Left ventricle myocardium inferior (tissue), 1 donor: Measurements from ENCODE around the gene SRM. TPM values are rescaled to one million over a fixed set of nuclear protein-coding genes. Genes with fewer than 3 reads are reported as not detected.

Experiments used
- DNase-seq: peaks from one replicate; pipeline ENCODE4 v3.0.0-alpha.2; 2020
- H3K27ac ChIP-seq: fragments of 200-600 bp; replicated peaks from 2 replicates; pipeline ENCODE4 v1.8.0; 2021
- H3K27me3 ChIP-seq: fragments of 200-600 bp; 2 replicates; pipeline ENCODE4 v1.8.0; 2021; ENCODE audit warnings: low read depth
- H3K36me3 ChIP-seq: fragments of 200-600 bp; 2 replicates; pipeline ENCODE4 v1.8.0; 2021
- H3K4me1 ChIP-seq: fragments of 200-600 bp; 2 replicates; pipeline ENCODE4 v1.8.0; 2021
- H3K4me3 ChIP-seq: fragments of 200-600 bp; 2 replicates; pipeline ENCODE4 v1.8.0; 2021; ENCODE audit warnings: mild to moderate bottlenecking, moderate library complexity
- H3K9me3 ChIP-seq: fragments of 200-600 bp; replicated peaks from 2 replicates; pipeline ENCODE4 v1.8.0; 2021
- CTCF ChIP-seq: fragments of 200-600 bp; IDR thresholded peaks from 2 replicates; pipeline ENCODE4 v1.8.0; 2021; ENCODE audit warnings: antibody characterized with exemption, mild to moderate bottlenecking, borderline replicate concordance
- intact Hi-C: fragments of 100-400 bp; cut with micrococcal nuclease; formaldehyde crosslinking; loops from one replicate; pipeline ENCODE4 v1.11.0; 2022
- total RNA-seq: library from RNA; stranded (reverse); fragmentation: NEBNext Ultra II Directional; extraction: Animal tissue kit (Norgen Biotek cat#: 25700); gene quantifications from one replicate; pipeline ENCODE4 v1.2.1, GENCODE V29; 2021
- donor health status: DM: no; HTN: yes; CAD: no; lungs with severe emphysema.

SRM gene
- total RNA-seq, 1 donor from 2014 or later, result 53.9 TPM

- Histone ChIP-seq H3K27ac (no peak overlapping the region), H3K9me3 (peaks cover 5% of the 10 kb centered on the region), H3K4me3 (no peak overlapping the region), H3K4me1 (peaks cover 30% of the 10 kb centered on the region), H3K36me3 (peaks cover 31% of the 10 kb centered on the region), H3K27me3 (no peaks in the 10 kb centered on the region)
- no peak for TF ChIP-seq CTCF
- no peak for DNase-seq
- intact Hi-C loops, result no loop called here
Observed at GRCh38 chr1:11061652-11062365, 2.0 kb upstream of the SRM start.

DNA sequence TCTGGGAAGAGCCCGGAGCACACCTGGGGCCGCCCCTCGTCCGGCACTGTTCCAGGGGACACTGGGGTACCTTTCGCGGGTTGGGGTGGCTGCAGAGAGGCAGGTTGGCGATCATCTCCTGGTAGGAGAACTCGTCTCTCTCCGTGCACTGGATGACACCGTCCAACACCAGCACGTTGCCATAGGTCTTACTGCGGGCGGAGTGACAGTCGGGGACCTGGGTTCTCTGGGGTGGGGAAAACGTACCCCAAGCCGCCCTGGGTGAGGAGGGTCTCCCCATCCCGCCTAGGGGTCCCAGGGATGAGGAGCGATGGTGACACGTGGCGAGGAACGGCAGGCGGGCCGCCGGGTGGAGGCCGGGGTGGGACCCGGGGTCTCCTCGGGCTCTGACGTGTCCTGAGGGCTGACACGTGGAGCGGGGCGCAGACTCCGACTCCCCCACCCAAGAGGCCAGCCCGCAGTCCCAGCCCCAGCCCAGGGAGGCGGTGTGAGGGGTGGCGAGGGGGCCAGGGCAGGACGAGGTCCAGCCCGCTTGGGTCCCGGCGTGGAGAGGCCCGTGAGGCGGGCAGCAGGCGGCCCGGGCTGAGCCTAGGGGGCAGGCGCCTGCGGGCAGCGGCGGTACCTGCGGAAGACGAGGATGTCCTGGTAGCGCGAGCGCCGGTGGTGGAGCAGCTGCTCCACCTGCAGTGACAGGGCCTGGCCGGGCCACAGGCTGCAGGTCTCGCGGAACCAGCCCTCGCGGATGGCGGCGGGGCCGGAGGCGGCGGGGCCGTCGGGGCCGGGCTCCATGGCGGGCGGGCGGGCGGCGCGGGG lies 457 bp downstream of the SRM start:
- H3K9me3 ChIP-seq, result no peaks in the 10 kb centered on the region
- peak; percentile 24 for DNase-seq
- no peak for TF ChIP-seq CTCF
- peak overlapping the region; percentile 64 for H3K27ac ChIP-seq
- intact Hi-C loops, result no loop called here
- peaks cover 31% of the 10 kb centered on the region for H3K36me3 ChIP-seq
- peak overlapping the region; percentile 98 for H3K4me3 ChIP-seq
- H3K27me3 ChIP-seq, result no peaks in the 10 kb centered on the region
- peaks cover 30% of the 10 kb centered on the region for H3K4me1 ChIP-seq

- Histone ChIP-seq H3K27ac (no peak overlapping the region), H3K9me3 (no peaks in the 10 kb centered on the region), H3K4me3 (peak overlapping the region; percentile 98), H3K27me3 (no peaks in the 10 kb centered on the region), H3K4me1 (peaks cover 30% of the 10 kb centered on the region), H3K36me3 (peaks cover 30% of the 10 kb centered on the region)
- intact Hi-C loops, result no loop called here
- no peak for DNase-seq
- no peak for TF ChIP-seq CTCF
Observed at GRCh38 chr1:11058595-11059154, 1.1 kb downstream of the SRM start.

GRCh38 chr1:11058026-11058425 lies 1.8 kb downstream of the SRM start:
- H3K27ac ChIP-seq, result no peak overlapping the region
- intact Hi-C loops, result no loop called here
- peaks cover 31% of the 10 kb centered on the region for H3K4me1 ChIP-seq
- TF ChIP-seq CTCF, result no peak
- H3K4me3 ChIP-seq, result no peak overlapping the region
- H3K27me3 ChIP-seq, result peaks cover 2% of the 10 kb centered on the region
- no peaks in the 10 kb centered on the region for H3K9me3 ChIP-seq
- peaks cover 30% of the 10 kb centered on the region for H3K36me3 ChIP-seq
- no peak for DNase-seq

DNA sequence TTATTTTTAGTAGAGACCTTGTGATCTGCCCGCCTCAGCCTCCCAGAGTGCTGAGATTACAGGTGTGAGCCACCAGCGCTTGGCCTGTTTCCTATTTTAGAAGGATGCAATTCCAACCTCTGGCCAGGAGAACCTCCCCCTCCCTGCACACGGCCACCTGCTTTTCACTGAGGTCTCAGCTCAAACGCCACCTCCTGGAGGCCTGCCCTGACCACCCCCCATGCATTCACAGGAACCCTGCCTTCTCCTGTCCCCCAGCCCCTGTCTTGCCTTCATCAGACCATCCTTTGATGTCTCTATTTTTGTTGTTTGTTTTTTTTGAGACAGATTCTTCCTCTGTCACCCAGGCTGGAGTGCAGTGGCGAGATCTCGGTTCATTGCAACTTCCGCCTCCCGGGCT lies 2.3 kb downstream of the SRM start:
- TF ChIP-seq CTCF, result no peak
- H3K36me3 ChIP-seq, result peaks cover 30% of the 10 kb centered on the region
- H3K27me3 ChIP-seq, result peaks cover 8% of the 10 kb centered on the region
- intact Hi-C loops, result no loop called here
- no peaks in the 10 kb centered on the region for H3K9me3 ChIP-seq
- DNase-seq, result no peak
- H3K4me3 ChIP-seq, result no peak overlapping the region
- H3K27ac ChIP-seq, result no peak overlapping the region
- H3K4me1 ChIP-seq, result peaks cover 36% of the 10 kb centered on the region
